GM12872 (cell line): ENCODE measurements around the gene MLH3.

ENCODE experiments used
- CTCF ChIP-seq: IDR thresholded peaks from 3 replicates; pipeline ENCODE4 v1.5.1; 2011; ENCODE audit warnings: low read depth, mild to moderate bottlenecking, low read length, moderate library complexity; ENCODE audit not compliant: insufficient read depth

The MLH3 gene

DNA sequence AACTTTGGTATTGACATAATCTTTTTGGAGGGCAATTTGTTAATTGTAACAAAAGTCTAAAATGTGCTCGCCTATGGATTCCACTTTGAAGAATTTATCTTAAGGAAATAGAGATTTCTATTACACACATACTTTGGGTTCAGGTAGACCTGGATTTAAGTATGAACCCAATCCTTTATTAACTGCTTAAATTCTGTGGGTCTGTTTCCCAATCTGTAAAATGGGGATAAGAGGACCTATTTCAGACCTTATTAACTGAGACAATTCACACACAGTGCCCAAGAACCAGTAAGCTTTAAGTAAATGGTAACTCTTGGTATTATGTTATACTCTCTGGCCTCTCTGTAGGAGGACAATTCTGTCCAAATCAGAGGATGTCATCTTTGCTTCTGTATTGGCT is 49.4 kb downstream of the MLH3 start:
- no peak for TF ChIP-seq CTCF

GRCh38 chr14:75001261-75001660 is 50.0 kb downstream of the MLH3 start:
- TF ChIP-seq CTCF, result no peak

DNA sequence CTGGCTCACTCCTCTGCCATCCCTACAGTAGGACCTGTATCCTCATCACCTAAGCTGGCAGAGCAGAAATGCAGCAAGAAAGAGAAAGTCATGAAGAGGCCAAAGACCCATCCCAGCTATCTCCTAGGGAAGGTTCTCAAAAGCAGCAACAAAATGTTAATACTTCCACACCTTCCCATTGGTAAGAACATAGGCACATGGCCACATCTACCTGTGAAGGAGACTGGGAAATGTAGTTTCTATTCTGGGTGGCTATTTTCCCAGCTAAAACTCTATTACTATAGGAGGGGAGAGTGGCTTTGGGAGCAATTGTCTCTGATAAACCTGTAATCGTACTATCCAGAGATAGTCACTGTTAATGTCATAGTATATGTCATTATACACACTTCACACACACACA is 62.3 kb downstream of the MLH3 start:
- TF ChIP-seq CTCF, result no peak

GRCh38 chr14:74988131-74988530 is 63.1 kb downstream of the MLH3 start:
- no peak for TF ChIP-seq CTCF

- no peak for TF ChIP-seq CTCF
Measured at GRCh38 chr14:74985806-74986205, 65.5 kb downstream of the MLH3 start.

DNA sequence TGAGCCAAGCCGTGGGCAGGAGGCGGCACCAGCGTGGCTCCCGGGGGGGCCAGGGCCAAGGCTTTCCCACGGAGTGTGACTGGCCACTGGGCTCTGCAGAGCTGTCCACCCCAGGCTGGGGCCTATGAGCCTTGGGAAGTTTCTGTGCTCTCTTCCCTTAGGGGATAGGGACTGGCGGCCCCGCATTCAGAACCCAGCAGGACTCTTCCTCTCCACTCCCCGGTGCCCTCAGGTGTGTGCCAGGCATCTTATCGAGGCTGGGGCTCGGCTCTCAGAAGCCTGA is 66.3 kb downstream of the MLH3 start:
- no peak for TF ChIP-seq CTCF

DNA sequence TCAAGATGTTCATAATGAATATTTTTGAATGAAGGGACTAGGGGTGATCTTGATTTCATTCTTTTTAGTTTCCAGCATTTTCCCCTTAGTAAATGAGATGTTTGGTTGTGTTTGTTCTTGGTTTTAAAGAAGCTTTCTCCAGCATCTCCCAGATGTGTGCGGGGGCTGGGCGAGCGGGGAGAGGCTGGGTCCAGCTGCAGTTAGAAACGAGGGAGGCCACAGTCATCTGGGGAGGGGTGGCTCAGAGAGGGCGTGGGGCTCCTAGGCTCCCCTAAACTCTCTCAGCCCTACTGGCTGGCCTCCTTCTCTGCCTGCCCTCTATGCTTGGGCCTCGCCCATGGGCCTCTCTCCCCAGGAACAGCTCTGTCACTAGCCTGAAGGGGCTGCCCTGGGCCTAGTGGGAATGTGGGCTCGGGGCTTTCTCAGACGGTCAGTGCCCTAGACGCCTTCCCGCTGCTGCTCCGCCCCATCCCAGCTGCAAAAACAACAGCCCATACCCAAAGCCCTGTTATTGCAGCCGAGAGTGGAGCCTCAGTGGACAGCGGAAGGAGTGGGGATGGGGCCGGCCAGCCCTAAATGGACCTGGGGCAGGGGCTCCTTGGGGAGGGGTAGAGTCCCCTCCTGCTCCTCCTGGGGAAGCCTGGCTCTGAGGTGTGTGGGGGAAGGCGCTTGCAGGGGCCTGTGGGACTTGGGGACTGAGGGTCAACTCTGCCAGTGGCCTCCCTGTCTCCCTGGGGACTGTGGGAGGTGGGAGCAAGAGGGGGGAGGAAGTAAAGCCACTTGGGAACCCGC is 66.8 kb downstream of the MLH3 start:
- TF ChIP-seq CTCF, result no peak
